HG02610 (cell line): ENCODE measurements around the gene SCFD2.

Experiments
- ATAC-seq: cut with Tn5 transposase; IDR thresholded peaks from one replicate; pipeline ENCODE4 v1.9.1; 2021; ENCODE audit warnings: mild to moderate bottlenecking, moderate library complexity; ENCODE audit not compliant: unreplicated experiment

SCFD2 gene

DNA sequence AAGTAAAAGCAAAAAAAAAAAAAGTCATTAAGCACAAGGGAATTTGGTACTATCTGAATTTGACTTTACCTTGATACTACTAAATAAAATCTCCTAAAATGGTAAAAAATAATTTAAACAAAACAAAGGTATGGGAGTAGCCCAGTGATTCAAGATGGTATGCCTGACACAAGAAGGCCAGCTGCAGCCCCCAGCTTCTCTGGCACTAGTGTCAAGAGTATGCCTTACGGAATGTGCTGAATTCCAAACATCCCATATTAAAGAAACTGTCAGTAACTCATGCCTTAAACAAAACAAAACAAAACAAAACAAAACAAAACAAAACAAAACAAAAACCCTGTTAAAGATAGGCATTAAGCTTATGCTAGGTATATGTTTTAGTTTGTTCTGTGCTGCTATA, 422.9 kb downstream of the SCFD2 start:
- ATAC-seq: no peak

DNA sequence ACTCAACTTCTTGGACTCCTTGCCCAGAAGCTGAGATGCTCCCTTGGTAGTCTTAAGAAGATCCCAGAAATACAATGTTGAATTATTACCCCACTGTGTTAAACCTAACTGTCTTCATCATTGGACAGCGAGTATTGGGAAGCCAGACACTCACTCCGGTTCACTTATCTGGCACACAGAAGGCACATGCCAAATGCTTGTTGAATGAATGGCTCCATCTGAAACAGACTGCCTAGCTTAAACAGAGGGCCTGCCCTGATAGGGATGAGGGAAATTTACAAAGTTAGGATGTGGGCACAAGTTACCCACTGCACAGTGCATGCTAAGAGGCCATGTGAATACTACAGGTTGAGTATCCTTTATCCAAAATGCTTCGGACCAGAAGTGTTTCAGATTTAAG, 424.4 kb downstream of the SCFD2 start:
- no peak for ATAC-seq

DNA sequence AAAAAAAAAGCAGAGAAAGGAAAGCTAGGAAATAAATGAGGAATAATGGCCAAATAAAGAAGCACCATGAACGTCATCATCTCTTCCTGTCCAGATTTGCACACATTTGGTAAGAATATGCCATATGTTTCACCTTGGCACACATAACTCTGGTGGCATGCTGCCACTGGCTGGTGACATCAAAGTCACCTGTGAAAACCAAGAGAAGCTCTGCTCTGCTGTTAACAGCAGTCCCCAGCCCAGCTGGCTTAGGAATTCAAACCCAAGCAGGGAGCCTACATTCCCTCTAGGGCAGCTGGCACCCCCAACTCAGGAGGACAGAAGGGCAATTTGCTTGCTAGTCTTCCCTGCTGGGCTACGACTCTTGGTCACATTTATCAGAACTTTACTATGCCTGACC, 426.1 kb downstream of the SCFD2 start:
- ATAC-seq: no peak

DNA sequence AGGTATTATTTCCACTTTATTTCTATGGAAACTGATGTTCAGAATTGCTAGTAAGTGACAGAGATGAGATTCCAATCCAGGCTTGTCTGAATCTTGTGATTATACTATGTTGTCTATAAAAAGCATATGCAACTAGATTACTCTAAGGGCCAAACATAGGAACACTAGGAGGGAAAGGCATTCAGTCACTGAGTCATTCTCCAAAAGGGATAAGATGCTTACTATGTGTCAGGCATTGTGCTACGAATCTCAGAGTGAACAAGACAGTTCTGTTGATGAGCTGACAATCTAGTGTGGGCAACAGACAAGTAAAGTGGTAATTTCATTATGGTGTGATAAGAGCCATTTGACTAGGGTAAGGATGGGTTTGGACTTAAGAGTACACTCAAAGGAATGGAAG, 426.5 kb downstream of the SCFD2 start:
- ATAC-seq: no peak

DNA sequence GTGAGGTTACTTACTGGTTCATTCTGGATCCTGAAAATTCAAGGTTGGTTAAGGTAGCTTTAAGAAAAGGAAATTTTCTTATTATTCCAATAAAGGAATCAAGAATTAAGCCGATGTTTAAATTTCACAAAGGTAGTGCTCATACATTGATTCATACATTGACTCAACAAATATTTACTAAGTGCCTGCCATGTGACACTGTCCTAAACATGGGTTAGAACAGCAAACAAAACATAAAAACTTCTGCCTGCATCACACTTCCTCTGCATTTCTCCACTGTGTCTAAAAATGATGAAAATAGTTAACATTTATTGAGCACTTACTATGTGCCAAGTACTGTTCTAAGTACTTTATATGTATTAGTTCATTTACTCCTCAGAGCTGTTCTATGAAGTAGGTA, 428.0 kb downstream of the SCFD2 start:
- ATAC-seq: no peak

DNA sequence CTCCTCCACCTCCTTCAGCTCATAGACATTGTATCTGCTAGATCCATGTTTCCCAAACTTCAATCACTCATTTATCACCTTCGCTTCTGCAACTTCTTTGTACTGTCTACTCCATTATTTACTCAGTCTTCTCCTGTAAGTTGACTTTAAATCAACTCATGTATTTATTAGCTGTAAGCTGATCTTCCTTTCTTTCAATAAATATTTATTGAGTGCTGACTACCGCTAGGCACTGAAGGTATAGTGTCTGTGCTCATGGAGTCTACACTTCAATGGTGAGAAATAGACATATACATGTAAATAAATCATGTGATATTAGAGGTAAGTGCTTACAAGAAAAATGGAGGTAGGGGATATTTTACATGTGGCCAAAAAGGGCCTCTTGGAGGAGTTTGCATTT, 429.1 kb downstream of the SCFD2 start:
- ATAC-seq: no peak

DNA sequence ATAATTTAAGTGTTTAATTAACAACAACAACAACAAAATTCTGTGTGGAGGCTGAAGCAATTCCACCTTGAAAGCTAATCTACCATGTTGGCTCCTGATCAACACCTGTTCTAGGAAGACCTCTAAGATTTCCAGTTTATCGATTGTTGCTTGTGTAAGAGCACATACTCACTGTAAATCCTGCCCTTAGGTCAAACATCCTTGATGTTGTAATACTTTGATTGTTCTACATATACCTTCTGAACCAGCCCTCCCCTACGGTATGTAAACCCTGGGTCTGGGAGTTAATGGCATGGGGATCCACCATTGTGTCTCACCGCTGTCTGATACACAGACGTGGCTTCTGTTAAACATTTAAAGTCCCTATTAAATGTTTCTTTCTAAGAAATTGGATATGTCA, 430.5 kb downstream of the SCFD2 start:
- ATAC-seq: no peak

DNA sequence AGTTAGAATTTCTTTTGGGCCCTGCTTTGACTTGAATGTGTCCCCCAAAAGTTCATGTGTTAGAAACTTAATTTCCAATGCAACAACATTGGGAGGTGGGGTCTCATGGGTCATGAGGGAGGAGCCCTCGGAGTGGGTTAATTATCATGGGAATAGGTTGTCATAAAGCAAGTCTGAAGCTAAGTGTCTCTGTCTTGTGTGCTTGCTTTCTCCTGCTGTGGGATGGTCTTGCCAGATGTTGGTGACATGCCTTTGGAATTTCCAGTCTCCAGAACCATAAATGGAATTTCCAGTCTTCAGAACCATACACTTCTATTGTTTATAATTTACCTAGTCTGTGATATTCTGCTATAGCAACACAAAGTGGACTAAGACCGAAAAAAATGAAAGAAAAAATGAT, 432.1 kb downstream of the SCFD2 start:
- ATAC-seq: no peak

DNA sequence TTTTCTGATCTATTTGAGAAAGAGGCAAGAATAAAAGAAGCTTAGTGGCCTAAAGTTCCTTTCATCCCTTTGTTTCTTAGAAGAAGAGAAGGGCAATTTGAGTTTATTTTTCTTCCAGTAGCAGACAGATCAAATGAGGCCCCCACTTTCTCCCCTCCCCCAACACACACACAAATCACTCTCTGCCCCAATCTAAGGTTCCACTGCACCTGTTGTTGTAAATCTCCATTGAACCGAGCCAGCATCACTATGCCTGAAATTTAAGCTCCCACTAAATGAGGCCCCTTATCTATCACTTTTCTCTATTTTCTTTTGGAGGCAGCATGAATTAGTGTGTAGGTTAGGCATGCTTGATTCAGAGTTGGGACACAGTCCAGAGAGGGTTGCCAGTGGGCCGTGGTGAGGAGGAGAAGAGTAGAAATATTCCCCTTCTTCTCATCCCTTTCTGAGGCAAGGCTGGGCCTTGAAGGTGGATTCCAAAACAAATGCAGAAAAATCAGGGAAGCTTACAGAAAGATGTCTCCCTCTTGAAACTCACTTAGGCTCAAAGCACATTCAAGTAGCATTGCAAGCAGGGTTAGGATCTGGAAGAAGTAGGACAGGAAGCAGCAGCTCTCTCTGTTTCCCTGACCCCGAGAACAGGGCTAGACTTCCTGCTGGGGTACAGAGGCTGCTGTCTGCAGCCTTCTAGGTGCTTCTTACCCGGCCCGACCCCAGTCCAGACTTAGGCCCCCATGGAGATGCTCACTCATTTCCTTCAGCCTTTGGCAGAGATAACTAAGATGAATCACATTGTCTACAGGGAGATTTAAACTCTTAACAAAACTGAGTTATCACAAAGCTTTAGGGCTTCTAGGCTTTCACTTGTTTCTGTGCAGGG, 433.0 kb downstream of the SCFD2 start:
- no peak for ATAC-seq

DNA sequence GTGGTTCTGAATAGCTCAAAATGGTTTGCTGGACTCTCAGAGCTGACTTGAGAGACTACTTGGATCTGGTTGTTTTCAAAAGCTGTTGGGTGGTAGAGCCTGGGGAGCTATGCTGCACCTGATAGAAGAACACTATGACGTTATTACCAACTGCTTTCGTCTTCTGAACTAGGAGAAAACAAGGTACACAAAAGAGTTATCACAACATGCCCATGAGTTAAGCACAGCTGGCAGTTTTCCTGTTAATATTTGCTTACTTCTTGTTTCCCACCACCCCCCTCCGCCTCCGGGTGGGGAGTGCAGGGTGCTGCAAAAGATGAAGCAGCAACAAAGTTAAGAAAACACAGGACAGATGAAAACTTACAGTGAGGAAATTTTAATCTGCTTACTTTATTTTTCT, 434.6 kb downstream of the SCFD2 start:
- ATAC-seq: no peak

DNA sequence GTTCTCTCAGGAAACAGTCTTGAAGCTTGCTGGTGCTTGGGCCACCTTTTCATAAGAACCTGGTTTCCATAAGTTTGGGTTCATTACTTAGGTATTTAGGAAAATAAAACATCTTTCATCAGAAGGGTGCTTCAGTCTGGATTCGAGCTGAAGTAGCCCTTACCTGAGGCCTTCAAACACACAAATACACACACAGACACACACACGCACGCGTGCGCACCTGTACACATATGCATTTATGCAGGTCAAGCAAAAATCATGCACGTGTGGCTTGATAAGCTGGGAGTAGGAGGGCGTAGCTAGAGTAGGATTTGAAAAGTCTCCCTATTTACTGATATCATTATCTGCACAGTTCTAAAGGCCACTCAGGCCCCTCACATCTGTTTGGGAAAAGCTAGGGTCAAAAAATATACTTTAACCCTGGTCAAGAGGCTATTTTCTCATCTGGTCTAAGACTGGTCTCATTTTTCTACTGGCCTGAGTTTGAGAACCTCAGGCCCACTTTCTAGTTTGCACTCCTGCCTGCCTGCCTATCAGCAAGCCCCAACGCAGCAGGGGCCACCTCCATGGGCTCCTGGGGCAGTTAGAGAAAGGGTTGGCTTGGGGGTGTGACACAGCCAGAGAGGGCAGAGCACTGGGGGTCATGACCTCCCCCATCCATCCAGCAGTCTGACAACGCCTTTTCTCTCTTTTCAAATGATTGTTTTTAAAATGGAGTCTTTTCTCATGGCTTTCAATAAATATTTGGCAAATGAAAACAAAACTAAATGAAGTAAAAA, 439.5 kb downstream of the SCFD2 start:
- no peak for ATAC-seq

DNA sequence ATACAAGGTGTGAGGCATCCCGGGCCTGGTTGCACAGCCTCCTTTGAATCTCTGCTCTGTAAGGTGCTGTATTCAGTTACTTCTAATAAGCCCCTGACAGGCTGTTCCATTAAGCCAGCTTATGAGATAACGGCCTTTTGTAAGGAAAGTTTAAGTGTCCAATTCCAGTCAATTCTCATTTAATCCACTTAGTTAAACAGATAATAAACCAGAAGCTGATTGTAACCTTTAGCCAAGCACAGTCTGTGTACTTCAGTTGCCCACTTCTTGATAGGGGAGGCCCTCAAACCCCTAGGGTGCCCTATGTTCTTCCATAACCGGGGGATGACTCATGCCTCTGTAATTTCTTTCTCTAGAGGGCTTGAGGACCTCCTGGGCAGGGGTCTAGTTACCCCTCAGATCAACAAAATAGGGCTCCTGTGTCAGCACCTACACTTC, 440.3 kb downstream of the SCFD2 start:
- ATAC-seq: no peak

DNA sequence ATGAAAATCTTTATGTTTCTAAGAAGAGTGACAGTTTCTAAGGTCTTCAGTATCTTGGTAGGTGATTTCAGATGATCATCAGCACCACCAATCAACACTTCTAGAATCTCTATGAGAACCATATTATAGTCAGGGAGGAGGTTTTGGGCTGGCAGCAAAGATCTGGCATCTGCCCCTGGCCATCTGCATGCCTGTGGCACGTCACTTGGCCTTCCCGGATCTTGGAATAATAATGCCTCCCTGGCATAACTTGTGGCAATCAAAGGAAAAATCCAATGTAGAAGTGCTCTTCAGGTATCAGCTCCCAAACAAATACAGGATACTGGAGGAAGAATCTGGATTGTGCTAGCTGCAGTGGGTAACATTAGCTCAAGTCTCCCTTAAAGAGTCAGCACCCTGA, 446.4 kb downstream of the SCFD2 start:
- no peak for ATAC-seq

DNA sequence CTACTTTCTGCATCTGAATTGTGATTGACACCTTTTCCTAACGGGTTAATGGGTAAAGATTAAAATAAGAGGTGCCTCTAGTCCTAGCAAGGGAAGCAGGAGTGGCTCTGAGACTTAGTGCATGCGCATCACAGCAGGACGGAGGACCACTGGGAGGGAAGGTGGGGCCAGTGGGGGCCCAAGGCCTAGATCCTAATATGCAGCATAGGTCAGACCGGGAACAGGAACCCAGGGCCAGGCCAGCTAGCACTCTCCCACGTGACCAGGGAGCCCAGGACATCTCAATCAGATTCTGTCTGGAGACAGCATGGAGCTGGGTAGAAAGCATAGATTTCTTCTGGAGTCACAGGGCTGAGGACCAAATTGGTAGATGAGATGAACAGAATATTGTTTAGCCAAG, 448.0 kb downstream of the SCFD2 start:
- no peak for ATAC-seq

DNA sequence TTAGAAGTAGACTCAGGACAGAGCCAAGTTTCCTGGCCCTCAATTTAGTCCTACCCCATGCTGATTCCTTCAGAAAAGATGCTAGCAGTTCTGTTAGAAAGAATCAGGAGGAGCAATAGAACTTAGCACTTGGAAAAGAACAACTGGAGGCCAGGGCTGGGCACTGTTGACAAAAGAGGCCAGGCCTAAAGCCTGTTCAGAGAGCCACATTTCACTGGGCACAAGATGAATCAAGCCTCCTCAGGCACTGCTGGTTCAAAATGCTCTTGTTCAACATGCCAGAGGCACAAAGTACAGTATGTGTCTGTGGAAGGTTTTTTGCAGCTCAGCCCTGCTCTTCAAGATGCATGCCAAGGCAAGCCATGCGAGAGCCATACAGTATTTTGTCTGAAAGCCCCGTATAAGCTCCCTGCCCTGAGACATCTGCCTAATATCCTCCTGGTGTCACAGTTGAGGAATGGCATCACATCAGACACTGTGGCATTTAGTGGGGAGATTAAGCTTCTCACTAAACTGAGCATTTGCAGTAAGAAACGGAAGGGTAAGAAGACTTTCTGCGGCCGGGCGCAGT, 450.0 kb downstream of the SCFD2 start:
- no peak for ATAC-seq

DNA sequence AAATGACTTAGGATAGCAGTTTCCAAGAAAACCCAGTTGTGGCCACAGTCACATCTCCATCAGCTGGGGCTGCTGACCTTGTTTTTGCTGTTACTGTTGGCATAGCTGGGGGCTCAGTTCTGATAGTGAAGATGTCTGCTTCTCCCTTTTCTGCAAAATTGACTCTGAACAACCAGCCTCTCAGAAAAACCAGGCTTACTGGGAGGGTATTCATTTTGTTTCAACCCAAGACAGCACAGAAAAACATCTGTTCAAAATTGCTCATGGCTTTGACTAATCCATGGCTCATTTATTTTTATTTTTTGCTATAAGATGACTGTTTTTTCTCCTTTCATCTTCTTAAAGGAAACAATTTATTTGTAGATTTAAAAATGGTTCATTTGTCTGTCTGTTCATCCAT, 450.7 kb downstream of the SCFD2 start:
- ATAC-seq: no peak

DNA sequence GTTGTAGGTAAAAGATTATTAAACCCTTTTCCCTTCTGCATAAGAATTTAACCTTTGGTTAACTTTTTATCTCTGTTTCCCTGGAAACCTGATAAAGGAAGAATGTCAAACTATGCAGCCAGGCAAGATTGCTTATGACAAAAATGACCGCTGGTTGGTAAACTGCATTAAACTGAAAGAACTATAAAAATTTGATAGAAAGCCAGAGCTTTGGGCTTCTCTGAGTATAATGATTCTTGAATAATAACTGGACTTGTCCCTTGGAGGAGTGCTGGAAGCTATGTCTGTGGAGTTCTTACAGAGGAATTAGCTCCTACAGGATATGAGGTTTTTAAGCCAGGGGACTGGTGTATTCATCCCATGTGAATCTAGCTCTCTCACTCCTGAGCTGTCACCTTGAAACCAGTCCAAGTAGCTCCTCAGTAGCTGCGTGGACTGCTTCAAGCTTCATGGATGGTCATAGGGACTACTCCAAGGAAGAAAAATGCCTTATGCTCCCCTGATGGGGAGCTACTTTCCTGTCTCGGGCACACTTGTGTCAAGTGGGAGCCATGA, 451.7 kb downstream of the SCFD2 start:
- no peak for ATAC-seq

DNA sequence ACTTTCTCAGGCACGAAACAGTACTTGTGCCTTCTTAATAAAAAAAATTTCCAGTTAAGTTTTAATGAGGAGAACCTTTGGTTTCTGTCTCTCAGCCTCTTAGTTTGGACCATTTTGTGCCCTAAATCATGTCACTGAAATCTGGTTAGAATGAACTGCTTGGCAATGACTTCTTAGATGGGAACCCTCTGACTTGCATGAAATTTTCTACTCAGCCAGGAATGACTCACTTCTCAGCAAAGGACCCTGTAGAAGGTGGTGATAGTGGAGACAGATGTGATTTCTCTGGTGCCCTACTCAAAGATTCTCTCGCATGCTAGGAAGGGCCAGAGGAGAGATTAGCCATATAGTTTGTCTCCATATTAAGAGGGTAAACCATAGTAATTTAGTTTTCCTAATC, 453.3 kb downstream of the SCFD2 start:
- no peak for ATAC-seq

DNA sequence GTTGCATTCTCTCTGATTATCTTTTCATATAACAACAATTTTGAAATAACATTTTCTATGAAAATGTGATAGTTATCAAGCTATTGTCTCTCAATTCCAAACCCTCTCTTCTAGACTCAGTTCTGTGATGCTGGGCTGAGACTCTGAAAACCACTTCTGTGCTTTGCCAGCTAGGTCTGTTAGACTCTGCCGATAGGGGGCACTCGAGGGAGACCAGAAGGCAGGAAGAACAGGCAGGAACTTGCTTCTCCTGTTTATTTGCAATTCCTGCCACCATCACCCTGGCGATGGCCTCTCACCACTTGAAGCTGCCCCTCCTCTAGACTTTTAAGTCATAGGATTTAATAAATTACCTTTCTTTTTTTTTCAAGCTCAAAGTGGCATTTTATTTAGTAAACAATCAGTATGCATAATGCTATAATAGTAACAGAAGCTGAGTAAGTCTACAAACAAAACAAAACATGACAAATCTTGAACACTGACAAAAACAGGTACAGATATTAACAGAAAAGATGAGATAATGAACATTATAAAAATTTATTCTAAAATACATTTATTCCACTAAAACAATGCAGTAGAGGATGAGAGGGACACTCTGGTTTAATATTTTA, 454.1 kb downstream of the SCFD2 start:
- peak; percentile 76 for ATAC-seq

DNA sequence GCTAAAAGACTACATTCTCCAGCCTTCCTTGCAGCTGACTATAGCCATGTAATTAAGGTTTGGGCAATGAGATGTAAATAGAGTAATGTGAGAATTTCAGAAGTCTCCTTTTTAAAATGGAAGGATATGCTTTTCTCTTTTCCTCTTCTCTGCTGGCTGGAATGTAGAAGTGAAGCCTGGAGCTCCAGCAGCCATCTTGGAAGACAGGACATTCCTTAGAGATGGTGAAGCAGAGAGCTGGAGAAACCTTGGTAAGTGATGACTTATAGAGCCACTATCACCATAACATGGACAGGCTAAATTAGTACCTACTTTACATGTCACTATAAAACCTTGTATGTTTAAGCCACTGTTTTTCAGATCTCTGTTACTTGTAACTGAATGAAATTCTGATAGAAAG, 455.7 kb downstream of the SCFD2 start:
- ATAC-seq: no peak

DNA sequence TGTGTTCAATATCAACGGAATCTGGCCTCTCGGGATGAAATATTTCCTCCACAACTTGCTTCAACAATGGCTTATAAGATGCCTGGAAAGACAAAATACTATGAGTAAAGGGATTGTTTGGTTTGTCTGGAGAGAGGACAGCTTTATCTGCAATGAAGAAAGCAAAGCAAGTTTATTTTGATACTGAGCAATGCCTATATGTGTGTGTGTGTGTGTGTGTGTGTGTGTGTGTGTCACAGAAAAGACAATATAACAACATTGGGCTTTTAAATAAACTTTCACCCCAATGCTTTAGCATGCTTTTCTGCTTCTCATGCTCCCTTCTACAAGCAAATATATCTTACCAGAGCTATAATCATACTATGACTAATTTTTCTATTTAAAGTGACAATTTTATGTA, 458.4 kb downstream of the SCFD2 start:
- no peak for ATAC-seq
